Measurements from ENCODE around the gene ADM5. TPM values are rescaled to one million over a fixed set of nuclear protein-coding genes. Genes with fewer than 3 reads are reported as not detected.

Gene ADM5
- polyA plus RNA-seq, 3 donors = 1.2 TPM; not detected in 2

DNA sequence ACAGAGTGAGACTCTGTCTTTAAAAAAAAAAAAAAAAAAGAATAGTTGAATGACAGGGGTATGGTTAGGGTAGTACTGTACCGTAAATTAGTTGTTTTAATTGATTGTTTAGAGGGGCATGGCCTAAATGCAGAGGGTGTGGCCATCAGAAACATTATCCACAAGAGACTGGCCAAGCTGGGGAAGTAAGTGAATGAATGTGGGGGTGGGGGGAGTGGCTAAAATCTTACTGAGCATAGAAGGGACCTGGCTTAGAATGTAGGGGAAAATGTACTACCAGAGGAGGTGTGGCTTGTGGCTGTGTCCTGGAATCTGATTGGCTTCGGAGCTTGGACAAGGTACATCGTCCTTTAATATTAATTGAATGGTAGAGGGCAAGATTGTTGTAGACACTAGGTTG is 19.9 kb upstream of the ADM5 start:
- Histone ChIP-seq H3K9me3 (replicated peaks in 1 of 2; ENCODE audit: control insufficient read depth in 1 of 2, insufficient read depth in 1 of 2, low read length in 2 of 2) (no peaks in the 10 kb centered on the region), H3K27me3 (ENCODE audit: control insufficient read depth in 2 of 2, insufficient read depth in 2 of 2, low read length in 2 of 2) (no peaks in the 10 kb centered on the region), H2AFZ (ENCODE audit: insufficient read depth, low read depth, low read length, poor library complexity, severe bottlenecking) (no peak overlapping the region), H3K79me2 (ENCODE audit: insufficient read depth, low read length) (peaks cover 30% of the 10 kb centered on the region), H3K4me2 (replicated peaks; ENCODE audit: extremely low read depth, low read length, poor library complexity, severe bottlenecking) (no peak overlapping the region), H3K4me3 (replicated peaks in 1 of 3; ENCODE audit: low read depth in 2 of 3, low read length in 3 of 3) (no peak overlapping the region), H3K36me3 (replicated peaks in 1 of 2; ENCODE audit: control insufficient read depth in 1 of 2, insufficient read depth in 2 of 2, low read length in 2 of 2) (peaks cover 0 to 8% of the 10 kb centered on the region in 2 donors), H3K4me1 (ENCODE audit: control insufficient read depth in 1 of 2, insufficient read depth in 2 of 2, low read length in 2 of 2) (peaks cover 13 to 22% of the 10 kb centered on the region in 2 donors), H3K9ac (ENCODE audit: insufficient read depth, low read length, poor library complexity, severe bottlenecking) (no peak overlapping the region), H4K20me1 (ENCODE audit: insufficient read depth, low read length) (peaks cover 6% of the 10 kb centered on the region), H3K27ac (ENCODE audit: low read depth in 1 of 2, low read length in 2 of 2) (no peak overlapping the region)
- TF ChIP-seq, protein P1, sequence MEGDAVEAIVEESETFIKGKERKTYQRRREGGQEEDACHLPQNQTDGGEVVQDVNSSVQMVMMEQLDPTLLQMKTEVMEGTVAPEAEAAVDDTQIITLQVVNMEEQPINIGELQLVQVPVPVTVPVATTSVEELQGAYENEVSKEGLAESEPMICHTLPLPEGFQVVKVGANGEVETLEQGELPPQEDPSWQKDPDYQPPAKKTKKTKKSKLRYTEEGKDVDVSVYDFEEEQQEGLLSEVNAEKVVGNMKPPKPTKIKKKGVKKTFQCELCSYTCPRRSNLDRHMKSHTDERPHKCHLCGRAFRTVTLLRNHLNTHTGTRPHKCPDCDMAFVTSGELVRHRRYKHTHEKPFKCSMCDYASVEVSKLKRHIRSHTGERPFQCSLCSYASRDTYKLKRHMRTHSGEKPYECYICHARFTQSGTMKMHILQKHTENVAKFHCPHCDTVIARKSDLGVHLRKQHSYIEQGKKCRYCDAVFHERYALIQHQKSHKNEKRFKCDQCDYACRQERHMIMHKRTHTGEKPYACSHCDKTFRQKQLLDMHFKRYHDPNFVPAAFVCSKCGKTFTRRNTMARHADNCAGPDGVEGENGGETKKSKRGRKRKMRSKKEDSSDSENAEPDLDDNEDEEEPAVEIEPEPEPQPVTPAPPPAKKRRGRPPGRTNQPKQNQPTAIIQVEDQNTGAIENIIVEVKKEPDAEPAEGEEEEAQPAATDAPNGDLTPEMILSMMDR (IDR thresholded peaks at IDR 0.05) = no peak
- intact Hi-C loops (cut with micrococcal nuclease) = loop anchor here in 1 of 2 donors (10.0 kb wide), 1 partner anchor 355 kb away; the partner anchor contains the start of genes VRK3 and ZNF473
- DNase-seq = no peak
- peaks cover 9 to 16% of the 10 kb centered on the region in 2 donors for H3K36me3 Mint-ChIP-seq
- H3K4me3 Mint-ChIP-seq = no peak overlapping the region
- WGBS (ENCODE audit: insufficient coverage) = 97% methylated on average over 3 of the region's 3 CpGs
- H3K27ac Mint-ChIP-seq = no peak overlapping the region
- H3K4me1 Mint-ChIP-seq = peaks cover 27% of the 10 kb centered on the region
- peaks cover 0 to 1% (median 0%) of the 10 kb centered on the region in 7 donors for H3K9me3 Mint-ChIP-seq
- no peaks in the 10 kb centered on the region for H3K27me3 Mint-ChIP-seq (ENCODE audit: low read depth in 3 of 3)

DNA sequence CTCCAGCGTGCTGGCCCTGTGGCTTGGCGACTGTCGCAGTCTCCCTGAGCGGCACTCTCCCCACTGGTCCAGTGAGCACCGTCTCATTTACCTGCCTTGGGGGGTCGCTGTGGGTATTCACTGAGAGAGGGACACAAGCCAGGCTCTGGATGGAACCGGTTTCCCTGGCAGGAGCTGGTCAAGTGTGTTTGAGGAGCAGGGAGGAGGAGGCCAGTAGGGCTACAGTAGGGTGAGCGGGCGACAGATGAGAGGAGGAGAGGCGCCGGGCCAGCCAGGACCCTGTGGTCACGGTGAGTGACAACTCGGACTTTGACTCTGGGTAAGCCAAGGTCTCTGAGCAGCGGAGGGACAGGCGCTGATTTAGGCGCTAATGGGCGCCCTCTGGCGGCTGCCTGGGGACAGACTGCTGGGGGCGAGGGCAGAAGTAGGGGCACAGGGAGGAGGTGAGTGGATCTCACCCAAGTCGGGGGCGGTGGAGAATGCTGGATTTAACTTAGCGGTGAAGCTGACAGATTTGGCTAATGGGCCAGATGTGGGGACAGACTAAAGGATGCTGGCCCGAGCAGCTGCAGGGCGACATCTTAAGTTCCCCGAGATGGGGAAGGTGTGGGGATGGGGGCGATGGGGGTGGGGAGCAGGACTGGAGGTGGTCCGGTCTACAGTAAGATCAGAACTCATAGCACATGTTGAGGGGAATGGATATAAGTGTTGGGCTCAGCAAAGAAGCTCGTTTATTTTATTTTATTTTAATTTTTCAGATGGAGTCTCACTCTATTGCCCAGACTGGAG is 17.1 kb upstream of the ADM5 start:
- H3K36me3 Mint-ChIP-seq = peaks cover 9 to 16% of the 10 kb centered on the region in 2 donors
- Histone ChIP-seq H3K4me3 (replicated peaks in 1 of 3; ENCODE audit: low read depth in 2 of 3, low read length in 3 of 3) (no peak overlapping the region), H3K27ac (ENCODE audit: low read depth in 1 of 2, low read length in 2 of 2) (no peak overlapping the region), H3K4me1 (ENCODE audit: control insufficient read depth in 1 of 2, insufficient read depth in 2 of 2, low read length in 2 of 2) (peaks cover 9 to 10% of the 10 kb centered on the region in 2 donors), H4K20me1 (ENCODE audit: insufficient read depth, low read length) (no peaks in the 10 kb centered on the region), H2AFZ (ENCODE audit: insufficient read depth, low read depth, low read length, poor library complexity, severe bottlenecking) (peak overlapping the region; percentile 46), H3K79me2 (ENCODE audit: insufficient read depth, low read length) (peaks cover 5% of the 10 kb centered on the region), H3K27me3 (ENCODE audit: control insufficient read depth in 2 of 2, insufficient read depth in 2 of 2, low read length in 2 of 2) (no peaks in the 10 kb centered on the region), H3K9ac (ENCODE audit: insufficient read depth, low read length, poor library complexity, severe bottlenecking) (no peak overlapping the region), H3K36me3 (replicated peaks in 1 of 2; ENCODE audit: control insufficient read depth in 1 of 2, insufficient read depth in 2 of 2, low read length in 2 of 2) (peaks cover 0 to 8% of the 10 kb centered on the region in 2 donors), H3K9me3 (replicated peaks in 1 of 2; ENCODE audit: control insufficient read depth in 1 of 2, insufficient read depth in 1 of 2, low read length in 2 of 2) (no peaks in the 10 kb centered on the region), H3K4me2 (replicated peaks; ENCODE audit: extremely low read depth, low read length, poor library complexity, severe bottlenecking) (no peak overlapping the region)
- intact Hi-C loops (cut with micrococcal nuclease) = loop anchor here in 1 of 2 donors (10.0 kb wide), 1 partner anchor 178 kb away; the partner anchor contains the start of gene RPS11
- H3K4me3 Mint-ChIP-seq = peak overlapping the region; percentile 31 to 68
- peak overlapping the region in 2 of 7 donors; percentile 31 to 75 for H3K27ac Mint-ChIP-seq
- H3K9me3 Mint-ChIP-seq = peaks cover 0 to 1% (median 0%) of the 10 kb centered on the region in 7 donors
- 36% methylated on average over 27 of the region's 28 CpGs for WGBS (ENCODE audit: insufficient coverage)
- TF ChIP-seq, protein P1 (IDR thresholded peaks at IDR 0.05) = peak; percentile 92
- DNase-seq = peak in 2 of 3 donors; percentile 75 to 77
- H3K27me3 Mint-ChIP-seq (ENCODE audit: low read depth in 3 of 3) = peaks cover 0 to 1% (median 0%) of the 10 kb centered on the region in 3 donors
- peaks cover 14% of the 10 kb centered on the region for H3K4me1 Mint-ChIP-seq

All from CD14-positive monocyte (primary cell).